Measurements from ENCODE around the gene BANF2. TPM values are rescaled to one million over a fixed set of nuclear protein-coding genes. Genes with fewer than 3 reads are reported as not detected.

Gene BANF2
- total RNA-seq, 1 experiment from 2014 or later: not detected

DNA sequence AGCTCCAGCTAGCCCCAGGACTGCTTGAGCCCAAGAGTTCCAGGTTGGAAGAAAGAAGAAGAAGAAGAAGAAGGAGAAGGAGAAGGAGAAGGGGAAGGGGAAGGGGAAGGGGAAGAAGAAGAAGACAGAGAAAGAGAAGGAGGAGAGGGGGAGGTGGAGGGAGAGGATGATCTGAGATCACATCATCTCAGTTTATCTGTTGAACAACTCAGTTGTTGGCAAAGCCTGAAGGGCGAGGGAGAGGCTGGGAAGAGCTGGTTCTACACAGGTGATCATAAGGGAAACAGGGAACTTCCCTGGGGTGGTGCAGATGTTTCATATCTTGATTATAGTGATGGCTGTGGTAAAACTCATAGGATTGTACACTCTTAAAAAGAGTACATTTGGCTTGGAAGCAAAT, 14.6 kb upstream of the BANF2 start:
- BruUV-seq (replicated peaks): no TSS peak
- peaks cover 17% of the 10 kb centered on the region for H3K36me3 Mint-ChIP-seq (ENCODE audit: insufficient read depth, unreplicated experiment)
- peaks cover 52% of the 10 kb centered on the region for H3K27me3 Mint-ChIP-seq (ENCODE audit: unreplicated experiment)
- intact Hi-C loops (cut with micrococcal nuclease; ENCODE audit: unreplicated experiment): loop anchor here (10.0 kb wide), 1 partner anchor 210 kb away; no protein-coding TSS in a partner anchor
- H3K4me3 Mint-ChIP-seq (ENCODE audit: low read depth, unreplicated experiment): no peak overlapping the region
- no peak for DNase-seq
- peaks cover 9% of the 10 kb centered on the region for H3K9me3 Mint-ChIP-seq (ENCODE audit: low read depth, unreplicated experiment)
- CTCF ChIA-PET: no interaction called here
- no peak overlapping the region for H3K27ac Mint-ChIP-seq (ENCODE audit: unreplicated experiment)
- peaks cover 11% of the 10 kb centered on the region for H3K4me1 Mint-ChIP-seq (ENCODE audit: low read depth, unreplicated experiment)
- TF ChIP-seq, protein P1, sequence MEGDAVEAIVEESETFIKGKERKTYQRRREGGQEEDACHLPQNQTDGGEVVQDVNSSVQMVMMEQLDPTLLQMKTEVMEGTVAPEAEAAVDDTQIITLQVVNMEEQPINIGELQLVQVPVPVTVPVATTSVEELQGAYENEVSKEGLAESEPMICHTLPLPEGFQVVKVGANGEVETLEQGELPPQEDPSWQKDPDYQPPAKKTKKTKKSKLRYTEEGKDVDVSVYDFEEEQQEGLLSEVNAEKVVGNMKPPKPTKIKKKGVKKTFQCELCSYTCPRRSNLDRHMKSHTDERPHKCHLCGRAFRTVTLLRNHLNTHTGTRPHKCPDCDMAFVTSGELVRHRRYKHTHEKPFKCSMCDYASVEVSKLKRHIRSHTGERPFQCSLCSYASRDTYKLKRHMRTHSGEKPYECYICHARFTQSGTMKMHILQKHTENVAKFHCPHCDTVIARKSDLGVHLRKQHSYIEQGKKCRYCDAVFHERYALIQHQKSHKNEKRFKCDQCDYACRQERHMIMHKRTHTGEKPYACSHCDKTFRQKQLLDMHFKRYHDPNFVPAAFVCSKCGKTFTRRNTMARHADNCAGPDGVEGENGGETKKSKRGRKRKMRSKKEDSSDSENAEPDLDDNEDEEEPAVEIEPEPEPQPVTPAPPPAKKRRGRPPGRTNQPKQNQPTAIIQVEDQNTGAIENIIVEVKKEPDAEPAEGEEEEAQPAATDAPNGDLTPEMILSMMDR (IDR thresholded peaks at IDR 0.05; ENCODE audit: unreplicated experiment): no peak

DNA sequence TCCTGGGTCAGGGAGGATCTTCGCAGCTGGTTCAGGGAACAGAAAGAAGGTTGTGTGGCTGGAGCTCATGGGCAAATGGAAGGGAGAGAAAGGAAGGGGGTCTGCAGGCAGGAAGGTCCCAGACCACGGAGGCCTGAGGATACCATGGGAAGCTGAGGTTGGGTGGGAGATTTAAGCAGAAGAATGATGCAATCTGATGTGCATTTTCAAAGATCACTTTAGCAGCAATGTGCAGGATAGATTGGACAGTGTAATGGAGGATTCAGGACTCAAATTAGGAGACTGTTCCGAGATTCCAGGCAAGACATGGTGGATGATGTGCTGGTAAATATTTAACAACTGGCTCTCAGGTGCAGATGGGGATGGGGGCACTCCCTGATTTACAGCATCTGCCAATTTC, 12.0 kb upstream of the BANF2 start:
- TF ChIP-seq, protein P1 (IDR thresholded peaks at IDR 0.05; ENCODE audit: unreplicated experiment): no peak
- no TSS peak for BruUV-seq (replicated peaks)
- DNase-seq: no peak
- Mint-ChIP-seq H3K9me3 (ENCODE audit: low read depth, unreplicated experiment) (peaks cover 9% of the 10 kb centered on the region), H3K36me3 (ENCODE audit: insufficient read depth, unreplicated experiment) (peaks cover under 1% of the 10 kb centered on the region), H3K27me3 (ENCODE audit: unreplicated experiment) (peaks cover 71% of the 10 kb centered on the region), H3K4me1 (ENCODE audit: low read depth, unreplicated experiment) (peaks cover 8% of the 10 kb centered on the region), H3K27ac (ENCODE audit: unreplicated experiment) (no peak overlapping the region), H3K4me3 (ENCODE audit: low read depth, unreplicated experiment) (no peak overlapping the region)
- intact Hi-C loops (cut with micrococcal nuclease; ENCODE audit: unreplicated experiment): loop anchor here (10.0 kb wide), 1 partner anchor 207 kb away; no protein-coding TSS in a partner anchor
- CTCF ChIA-PET: no interaction called here

DNA sequence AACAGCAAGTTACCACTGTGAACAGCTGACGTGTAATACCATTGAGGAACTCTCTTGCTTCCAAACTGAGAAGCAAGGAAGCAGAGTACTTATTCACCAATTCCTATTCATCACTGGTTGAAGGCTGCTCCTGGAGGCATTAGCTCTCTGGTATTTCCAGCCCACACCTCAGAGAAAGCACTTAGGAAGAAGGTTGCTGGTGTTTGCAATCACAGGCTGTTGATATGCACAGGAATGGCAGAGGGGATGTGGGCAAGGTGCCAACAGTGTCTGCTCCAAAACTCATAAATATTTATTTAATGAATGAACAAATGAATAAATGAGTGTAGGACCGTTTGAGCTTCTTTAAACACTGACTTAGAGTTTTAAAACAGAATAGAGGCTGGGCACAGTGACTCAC, 10.8 kb upstream of the BANF2 start:
- Mint-ChIP-seq H3K4me3 (ENCODE audit: low read depth, unreplicated experiment) (no peak overlapping the region), H3K27ac (ENCODE audit: unreplicated experiment) (no peak overlapping the region), H3K9me3 (ENCODE audit: low read depth, unreplicated experiment) (peaks cover 9% of the 10 kb centered on the region), H3K4me1 (ENCODE audit: low read depth, unreplicated experiment) (no peaks in the 10 kb centered on the region), H3K27me3 (ENCODE audit: unreplicated experiment) (peaks cover 62% of the 10 kb centered on the region), H3K36me3 (ENCODE audit: insufficient read depth, unreplicated experiment) (no peaks in the 10 kb centered on the region)
- CTCF ChIA-PET: no interaction called here
- TF ChIP-seq, protein P1 (IDR thresholded peaks at IDR 0.05; ENCODE audit: unreplicated experiment): no peak
- no peak for DNase-seq
- intact Hi-C loops (cut with micrococcal nuclease; ENCODE audit: unreplicated experiment): loop anchor here (10.0 kb wide), 1 partner anchor 206 kb away; no protein-coding TSS in a partner anchor
- no TSS peak for BruUV-seq (replicated peaks)

DNA sequence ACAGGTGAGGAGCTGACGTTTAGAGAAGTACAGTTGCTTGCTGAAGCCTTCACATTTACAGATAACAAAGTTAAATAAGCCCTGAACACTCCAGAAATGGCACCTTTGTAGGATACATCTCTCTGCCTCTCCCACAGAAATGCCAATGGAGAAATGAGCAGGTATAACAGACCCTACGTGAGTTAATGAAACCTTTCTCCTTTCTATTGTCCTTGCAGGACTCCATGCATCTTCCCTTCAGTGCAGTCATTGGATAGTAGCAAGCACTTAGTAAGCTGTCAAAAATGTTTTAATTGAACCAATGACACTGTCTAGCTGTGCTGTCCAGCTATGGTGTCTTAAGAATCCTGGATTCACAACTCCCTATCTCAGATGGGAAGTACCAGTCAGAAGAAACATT, 9.6 kb upstream of the BANF2 start:
- Mint-ChIP-seq H3K4me1 (ENCODE audit: low read depth, unreplicated experiment) (no peaks in the 10 kb centered on the region), H3K36me3 (ENCODE audit: insufficient read depth, unreplicated experiment) (no peaks in the 10 kb centered on the region), H3K9me3 (ENCODE audit: low read depth, unreplicated experiment) (peaks cover 9% of the 10 kb centered on the region), H3K27me3 (ENCODE audit: unreplicated experiment) (peaks cover 50% of the 10 kb centered on the region), H3K4me3 (ENCODE audit: low read depth, unreplicated experiment) (no peak overlapping the region), H3K27ac (ENCODE audit: unreplicated experiment) (no peak overlapping the region)
- CTCF ChIA-PET: no interaction called here
- no peak for DNase-seq
- BruUV-seq (replicated peaks): no TSS peak
- intact Hi-C loops (cut with micrococcal nuclease; ENCODE audit: unreplicated experiment): no loop called here
- TF ChIP-seq, protein P1 (IDR thresholded peaks at IDR 0.05; ENCODE audit: unreplicated experiment): no peak

Data from Calu3 (cell line).